Measurements from ENCODE around the gene NATD1. TPM values are rescaled to one million over a fixed set of nuclear protein-coding genes. Genes with fewer than 3 reads are reported as not detected.

The NATD1 gene
- total and polyA plus RNA-seq, 10 of the 15 experiments (the other 5 are each of a cell fraction or from before 2014, with no cell fraction given) = 0.02 to 0.33 (median 0.15) TPM

DNA sequence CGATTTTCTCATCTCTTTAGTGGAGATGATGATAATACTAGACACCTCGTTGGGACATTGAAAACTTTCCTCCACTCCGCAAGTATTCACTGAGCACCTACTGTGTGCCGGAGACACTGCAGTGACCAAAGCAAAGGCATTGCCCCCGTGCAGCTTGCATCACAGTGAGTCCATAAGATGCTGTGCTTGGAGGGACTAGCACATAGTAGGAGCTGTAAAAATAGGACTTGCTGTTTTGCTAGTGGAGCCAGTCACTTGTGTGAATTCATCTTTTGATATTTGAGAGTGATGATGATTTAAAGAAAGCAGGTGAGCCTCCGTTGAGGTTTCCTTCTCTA is 26.0 kb upstream of the NATD1 start:
- ChIA-PET POLR2A (interaction anchor here (0.8 kb wide), 1 partner anchor 11 kb away, joined by 3 read pairs; no protein-coding TSS in a partner anchor), RAD21 (ENCODE audit: unreplicated experiment) (interaction anchor here (1.0 to 2.2 kb wide), 6 partner anchors 9 to 234 kb away, joined by 3 to 13 read pairs (median 6); no protein-coding TSS in a partner anchor), CTCF (interaction anchor here (0.8 to 3.2 kb wide), 9 partner anchors 9 to 234 kb away, joined by 3 to 37 read pairs (median 5); partner anchors contain the start of gene DHRS7B), SMC1A (ENCODE audit: uncharacterized antibody, unreplicated experiment) (interaction anchor here (0.9 to 1.9 kb wide), 6 partner anchors 9 to 171 kb away, joined by 3 to 8 read pairs (median 4); no protein-coding TSS in a partner anchor)
- FAIRE-seq (no peak), ATAC-seq (no peak), DNase-seq (ENCODE audit: low read depth, low spot score) (no peak)
- intact Hi-C loops (cut with micrococcal nuclease; ENCODE audit: unreplicated experiment) (no loop called here), in situ Hi-C loops (cut with MboI) (loop anchor here (5.0 to 10.0 kb wide), 3 partner anchors 46 to 236 kb away; no protein-coding TSS in a partner anchor)
- Histone ChIP-seq H3K36me3 (ENCODE audit: control insufficient read depth in 2 of 2, insufficient read depth in 2 of 2, low read length in 1 of 2) (no peaks in the 10 kb centered on the region), H3K27me3 (replicated peaks in 1 of 2; ENCODE audit: control insufficient read depth in 2 of 2, insufficient read depth in 2 of 2, low read length in 1 of 2) (peaks cover 0 to 8% of the 10 kb centered on the region in 2 experiments; a peak in 3 of 4 replicates), H3K79me2 (ENCODE audit: control insufficient read depth, insufficient read depth, low read length) (no peaks in the 10 kb centered on the region), H3K4me1 (ENCODE audit: control insufficient read depth, insufficient read depth, low read length) (peaks cover 15% of the 10 kb centered on the region), H3K9ac (ENCODE audit: control insufficient read depth, insufficient read depth, low read length) (no peak overlapping the region), H2AFZ (ENCODE audit: control insufficient read depth, low read depth, low read length) (no peak overlapping the region), H3K4me3 (no peak overlapping the region), H3K4me2 (ENCODE audit: control insufficient read depth, insufficient read depth) (no peak overlapping the region), H3K9me3 (replicated peaks; ENCODE audit: control insufficient read depth, insufficient read depth, low read length) (no peaks in the 10 kb centered on the region), H3K27ac (ENCODE audit: control insufficient read depth, insufficient read depth) (no peak overlapping the region), H4K20me1 (ENCODE audit: control insufficient read depth, insufficient read depth) (no peaks in the 10 kb centered on the region)
- 37% methylated on average over 6 of the region's 6 CpGs for WGBS (ENCODE audit: insufficient coverage, insufficient replicate concordance, low lambda C conversion rate, missing lambda C conversion rate)
- BruUV-seq (replicated peaks) = no TSS peak
- TF ChIP-seq, protein P1, sequence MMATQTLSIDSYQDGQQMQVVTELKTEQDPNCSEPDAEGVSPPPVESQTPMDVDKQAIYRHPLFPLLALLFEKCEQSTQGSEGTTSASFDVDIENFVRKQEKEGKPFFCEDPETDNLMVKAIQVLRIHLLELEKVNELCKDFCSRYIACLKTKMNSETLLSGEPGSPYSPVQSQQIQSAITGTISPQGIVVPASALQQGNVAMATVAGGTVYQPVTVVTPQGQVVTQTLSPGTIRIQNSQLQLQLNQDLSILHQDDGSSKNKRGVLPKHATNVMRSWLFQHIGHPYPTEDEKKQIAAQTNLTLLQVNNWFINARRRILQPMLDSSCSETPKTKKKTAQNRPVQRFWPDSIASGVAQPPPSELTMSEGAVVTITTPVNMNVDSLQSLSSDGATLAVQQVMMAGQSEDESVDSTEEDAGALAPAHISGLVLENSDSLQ (IDR thresholded peaks at IDR 0.05) = no peak
- TF ChIP-seq LARP7 (IDR thresholded peaks at IDR 0.05) (no peak), BHLHE40 (IDR thresholded peaks at IDR 0.05; ENCODE audit: borderline replicate concordance in 1 of 2, low read depth in 2 of 2, low read length in 1 of 2) (no peak), HSF1 (IDR thresholded peaks at IDR 0.05; ENCODE audit: low read depth, low read length) (no peak)
